NCI-H1436 (cell line): Measurements from ENCODE around the gene OR2V1.
"Not testable (repeated sequence)": the region's sequence is repeated elsewhere in the genome, so short reads cannot be mapped to it uniquely, and the experiment has no call there.

Experiments used
- DNase-seq: peaks from one replicate; lab custom pipeline; 2025; lab: John Stamatoyannopoulos, UW

OR2V1 gene, protein sequence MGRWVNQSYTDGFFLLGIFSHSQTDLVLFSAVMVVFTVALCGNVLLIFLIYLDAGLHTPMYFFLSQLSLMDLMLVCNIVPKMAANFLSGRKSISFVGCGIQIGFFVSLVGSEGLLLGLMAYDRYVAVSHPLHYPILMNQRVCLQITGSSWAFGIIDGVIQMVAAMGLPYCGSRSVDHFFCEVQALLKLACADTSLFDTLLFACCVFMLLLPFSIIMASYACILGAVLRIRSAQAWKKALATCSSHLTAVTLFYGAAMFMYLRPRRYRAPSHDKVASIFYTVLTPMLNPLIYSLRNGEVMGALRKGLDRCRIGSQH

GRCh38 chr5:181130832-181131496 lies at the start of gene OR2V1:
OR2V1 (minus strand) TSS chr5:181131169; CDS start chr5:181125304, 5,865 bp downstream.
- DNase-seq: no peak

DNA sequence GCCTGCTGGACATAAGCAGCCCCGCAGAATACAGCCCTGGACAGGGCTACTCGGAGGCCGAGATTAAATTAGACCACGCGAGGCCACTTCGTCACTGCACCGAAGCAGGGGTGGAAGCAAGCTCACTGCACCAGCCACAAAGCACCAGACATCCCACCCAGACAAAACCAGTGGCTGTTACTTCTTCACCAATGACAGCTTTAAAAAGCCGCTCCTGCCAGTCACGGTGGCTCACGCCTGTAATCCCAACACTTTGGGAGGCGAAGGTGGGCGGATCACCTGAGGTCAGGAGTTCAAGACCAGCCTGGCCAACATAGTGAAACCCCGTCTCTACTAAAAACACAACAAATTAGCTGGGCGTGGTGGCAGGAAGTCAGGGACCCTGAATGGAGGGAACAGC lies 46.6 kb upstream of the OR2V1 start:
- DNase-seq: not testable (repeated sequence)

- no peak for DNase-seq
These were observed 45.4 kb upstream of the OR2V1 start for GRCh38 chr5:181176254-181176952.

GRCh38 chr5:181173420-181174342 lies 42.7 kb upstream of the OR2V1 start:
- DNase-seq: no peak

- no peak for DNase-seq
These were observed 42.1 kb upstream of the OR2V1 start for GRCh38 chr5:181173027-181173419.

DNA sequence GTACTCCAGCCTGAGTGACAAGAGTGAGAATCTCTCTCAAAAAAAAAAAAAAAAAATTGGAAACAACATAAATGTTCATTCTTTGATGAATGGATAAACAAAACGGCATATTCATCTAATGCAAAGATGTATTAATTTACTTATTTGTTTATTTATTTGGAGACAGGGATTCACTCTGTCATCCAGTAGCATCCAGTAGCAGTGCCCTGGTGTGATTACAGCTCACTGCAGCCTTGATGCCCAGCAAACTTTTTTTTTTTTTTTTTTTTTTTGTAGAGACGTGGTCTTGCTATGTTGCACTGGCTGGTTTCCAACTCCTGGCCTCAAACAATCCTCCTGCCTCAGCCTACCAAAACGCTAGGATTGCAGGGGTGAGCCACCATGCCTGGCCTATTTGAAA lies 40.8 kb upstream of the OR2V1 start:
- DNase-seq: no peak

DNA sequence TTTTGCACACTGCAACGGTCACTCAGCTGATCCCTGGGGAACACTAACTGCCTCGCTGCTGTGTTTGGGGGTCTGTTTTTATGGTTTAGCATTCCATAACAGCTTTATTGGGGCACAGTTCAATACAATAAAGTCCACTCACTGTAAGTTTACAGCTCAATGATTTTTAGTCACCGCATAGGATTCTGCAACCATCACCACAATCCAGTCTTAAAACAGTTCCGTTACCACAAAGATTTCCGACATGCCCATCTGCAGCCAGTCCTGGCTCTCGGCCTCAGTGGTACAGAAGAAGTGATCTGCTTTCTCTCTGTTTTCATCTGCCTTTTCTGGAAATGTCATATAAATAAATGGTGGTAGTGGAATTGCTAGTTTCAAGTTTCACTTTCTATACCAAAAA lies 40.0 kb upstream of the OR2V1 start:
- DNase-seq: no peak

DNA sequence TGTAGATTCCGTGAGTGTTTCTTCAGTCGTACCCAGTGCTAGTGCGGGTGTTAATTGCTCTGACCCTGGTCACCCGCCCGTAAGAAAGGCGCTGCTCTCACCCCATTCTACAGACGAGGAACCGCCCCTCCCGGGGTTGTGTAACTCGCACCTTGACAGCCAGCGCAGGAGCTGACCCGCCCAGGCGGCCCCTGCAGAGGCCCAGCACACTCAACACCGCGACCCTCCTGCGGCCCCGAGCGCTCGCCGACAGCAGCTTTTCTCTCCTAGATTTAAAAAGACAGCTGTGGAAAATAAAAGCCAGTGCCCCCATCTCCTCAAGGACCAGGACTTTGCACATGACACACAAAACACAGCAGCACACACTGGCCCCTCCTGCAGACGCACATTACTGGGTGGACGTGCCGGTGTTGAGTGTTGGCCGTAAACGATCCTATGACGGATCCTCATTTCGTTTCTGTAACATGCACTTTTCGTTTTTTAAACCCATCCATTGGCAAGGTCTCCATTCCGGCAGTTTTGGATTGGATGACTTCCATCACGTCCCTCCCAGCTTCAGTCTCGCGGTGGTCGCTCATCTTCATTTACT lies 39.4 kb upstream of the OR2V1 start:
- DNase-seq: no peak

GRCh38 chr5:181169459-181170236 lies 38.7 kb upstream of the OR2V1 start:
- not testable (repeated sequence) for DNase-seq

- DNase-seq: no peak
These were observed 37.7 kb upstream of the OR2V1 start for GRCh38 chr5:181168595-181169118.

- no peak for DNase-seq
These were observed 37.0 kb upstream of the OR2V1 start for GRCh38 chr5:181167814-181168488.

- DNase-seq: no peak
These were observed 36.1 kb upstream of the OR2V1 start for GRCh38 chr5:181166812-181167733.

DNA sequence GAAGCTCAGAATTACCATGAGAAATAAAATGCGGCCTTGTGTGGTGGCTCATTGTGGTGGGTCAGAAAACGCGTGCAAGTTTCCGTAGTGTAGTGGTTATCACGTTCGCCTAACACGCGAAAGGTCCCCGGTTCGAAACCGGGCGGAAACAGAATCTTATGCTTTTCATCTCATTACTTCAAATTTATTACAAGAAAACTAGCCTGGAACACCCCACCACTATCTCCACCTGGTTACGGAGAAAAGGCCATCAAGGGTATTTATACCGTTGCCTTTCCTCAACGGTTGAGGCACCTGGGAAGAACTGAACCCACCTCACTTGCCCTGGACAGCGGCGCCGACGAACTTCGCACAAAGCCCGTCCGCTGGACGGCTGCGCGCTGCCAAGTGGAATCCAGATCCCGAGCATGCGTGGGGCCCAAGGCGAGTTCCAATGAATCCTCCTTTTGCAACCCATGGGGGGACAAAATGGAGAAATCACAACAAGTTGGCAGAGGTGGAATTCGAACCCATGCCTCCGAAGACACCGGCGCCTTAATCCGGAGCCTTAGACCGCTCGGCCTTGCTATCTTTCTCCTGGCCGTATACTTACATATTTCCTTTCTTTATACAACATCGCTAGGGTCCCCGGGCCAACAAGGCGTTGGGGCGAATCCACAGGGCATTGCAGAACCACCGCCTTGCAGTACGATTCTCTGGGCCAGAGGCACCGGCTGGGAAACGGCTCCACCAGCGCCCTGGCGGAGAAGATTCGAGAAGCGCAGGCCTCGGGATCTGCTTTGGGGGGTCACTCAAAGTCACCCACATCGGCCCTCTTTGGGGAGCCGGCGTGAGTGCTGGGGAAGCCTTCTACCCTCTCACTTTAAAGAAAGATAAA lies 33.3 kb upstream of the OR2V1 start:
- DNase-seq: no peak

DNA sequence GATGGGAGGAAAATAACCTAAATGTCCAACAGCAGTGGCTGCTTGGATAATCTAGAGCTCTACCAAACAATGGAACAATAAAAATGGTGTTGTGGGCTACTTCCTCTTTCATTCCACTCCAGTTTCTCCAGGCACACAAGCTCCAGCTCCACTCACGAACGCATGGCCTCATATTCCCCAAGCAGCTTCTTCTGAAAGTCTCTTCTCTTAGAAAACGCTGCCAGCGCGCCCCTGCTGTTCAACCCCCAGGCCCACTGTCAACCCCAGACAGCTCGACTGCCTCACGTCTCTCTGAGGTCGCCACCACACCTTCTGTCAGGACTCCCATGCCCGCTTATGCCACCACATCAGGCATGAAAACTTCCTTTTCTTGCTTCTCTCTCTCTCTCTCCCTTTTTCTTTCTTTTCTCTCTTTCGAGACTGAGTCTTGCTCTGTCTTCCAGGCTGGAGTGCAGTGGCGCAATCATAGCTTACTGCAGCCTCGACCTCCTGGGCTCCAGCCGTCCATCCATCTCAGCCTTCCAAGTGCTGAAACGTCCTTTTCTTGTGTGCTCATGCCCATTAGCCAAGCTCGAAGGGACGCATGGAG lies 32.6 kb upstream of the OR2V1 start:
- DNase-seq: no peak

DNA sequence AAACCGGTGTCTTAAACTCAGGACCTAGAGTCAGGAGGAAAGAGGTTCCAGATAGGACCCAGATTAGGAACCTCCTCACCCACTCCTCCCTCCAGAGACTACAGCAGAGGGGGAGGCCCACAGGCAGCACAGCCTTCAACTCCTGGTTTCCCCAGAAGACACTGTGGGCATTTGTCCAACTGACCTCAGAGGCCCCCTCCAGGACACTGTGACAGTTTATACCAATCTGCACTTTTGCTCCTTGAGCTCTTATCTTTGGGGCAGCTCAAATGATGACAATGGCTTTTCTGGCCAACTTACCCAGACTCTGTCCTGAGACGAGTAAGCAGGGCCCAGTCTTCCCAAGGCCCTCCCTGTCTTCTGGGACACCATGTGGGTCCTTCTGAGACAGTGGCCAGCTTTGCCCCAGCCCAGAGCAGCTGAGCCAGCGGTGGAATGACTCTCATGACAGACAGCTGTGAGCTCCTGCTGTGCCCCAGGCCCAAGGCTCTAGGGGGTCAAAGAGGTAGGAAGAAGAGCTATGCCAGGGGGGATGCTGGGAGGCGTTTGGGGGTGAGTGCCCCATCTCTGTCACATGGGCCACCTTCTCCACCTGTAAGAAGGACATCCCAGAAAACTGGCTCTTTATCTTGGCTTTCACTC lies 30.7 kb upstream of the OR2V1 start:
- no peak for DNase-seq

DNA sequence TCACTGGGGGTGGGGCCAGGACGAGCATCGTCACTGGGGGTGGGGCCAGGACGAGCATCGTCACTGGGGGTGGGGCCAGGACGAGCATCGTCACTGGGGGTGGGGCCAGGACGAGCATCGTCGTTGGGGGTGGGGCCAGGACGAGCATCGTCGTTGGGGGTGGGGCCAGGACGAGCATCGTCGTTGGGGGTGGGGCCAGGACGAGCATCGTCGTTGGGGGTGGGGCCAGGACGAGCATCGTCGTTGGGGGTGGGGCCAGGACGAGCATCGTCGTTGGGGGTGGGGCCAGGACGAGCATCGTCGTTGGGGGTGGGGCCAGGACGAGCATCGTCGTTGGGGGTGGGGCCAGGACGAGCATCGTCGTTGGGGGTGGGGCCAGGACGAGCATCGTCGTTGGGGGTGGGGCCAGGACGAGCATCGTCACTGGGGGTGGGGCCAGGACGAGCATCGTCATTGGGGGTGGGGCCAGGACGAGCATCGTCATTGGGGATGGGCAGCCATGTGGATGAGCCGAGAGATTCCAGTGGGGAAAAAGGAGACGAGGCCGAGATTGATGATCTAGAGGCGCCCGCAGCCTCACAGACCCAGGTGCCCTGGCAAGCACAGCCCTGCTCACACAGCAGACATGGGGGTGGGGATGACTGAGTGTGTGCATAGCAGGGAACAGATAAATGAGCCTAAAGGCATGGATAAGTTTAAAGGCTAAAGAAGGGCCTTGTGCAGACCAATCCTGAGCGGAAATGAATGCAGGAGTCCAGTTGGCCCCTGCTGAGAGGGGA lies 30.0 kb upstream of the OR2V1 start:
- peak; percentile 14 for DNase-seq
